Hindlimb muscle (tissue), 1 donor: ENCODE results near the gene TAF13. TPM values are rescaled to one million over a fixed set of nuclear protein-coding genes. Genes with fewer than 3 reads are reported as not detected.
"Not testable (repeated sequence)": the region's sequence is repeated elsewhere in the genome, so short reads cannot be mapped to it uniquely, and the experiment has no call there.

Source experiments
- DNase-seq: peaks from one replicate; pipeline ENCODE4 v3.0.0-alpha.2; 2013
- polyA plus RNA-seq: library from polyadenylated mRNA; unstranded; fragments of 120-200 nt; gene quantifications from one replicate; pipeline ENCODE4 v1.2.1, GENCODE V29; 2013; ENCODE audit not compliant: insufficient read length

The TAF13 gene
- polyA plus RNA-seq, 1 donor, result 34.1 TPM

GRCh38 chr1:109046671-109047070 lies 29.1 kb downstream of the TAF13 start:
- DNase-seq, result no peak

DNA sequence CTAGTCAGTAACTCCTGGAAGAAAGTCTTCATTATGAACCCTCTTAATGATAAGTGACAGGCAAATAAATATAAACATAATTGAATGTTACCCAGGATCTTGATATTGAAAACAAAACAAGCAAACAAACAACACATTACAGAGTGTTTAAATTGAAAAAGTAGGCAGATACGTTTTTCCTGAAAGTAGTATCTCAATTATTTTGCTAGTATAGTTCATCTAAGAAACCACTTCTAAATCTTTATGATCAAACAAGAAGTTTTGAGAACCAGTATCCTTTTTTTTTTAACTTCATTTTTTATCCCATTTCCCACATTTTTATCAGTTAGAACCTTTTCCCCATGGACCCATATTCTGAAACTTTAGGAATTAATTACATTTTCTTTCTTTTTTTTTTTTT lies 30.2 kb downstream of the TAF13 start:
- no peak for DNase-seq

- DNase-seq, result peak; percentile 93
These were observed 34.0 kb downstream of the TAF13 start, which contains the start of gene WDR47 for GRCh38 chr1:109041621-109042468. WDR47 (minus strand) TSS chr1:109042102; CDS start chr1:109023512, 18,590 bp downstream.

- peak; percentile 26 for DNase-seq
These were observed 34.7 kb downstream of the TAF13 start for GRCh38 chr1:109040989-109041620.

DNA sequence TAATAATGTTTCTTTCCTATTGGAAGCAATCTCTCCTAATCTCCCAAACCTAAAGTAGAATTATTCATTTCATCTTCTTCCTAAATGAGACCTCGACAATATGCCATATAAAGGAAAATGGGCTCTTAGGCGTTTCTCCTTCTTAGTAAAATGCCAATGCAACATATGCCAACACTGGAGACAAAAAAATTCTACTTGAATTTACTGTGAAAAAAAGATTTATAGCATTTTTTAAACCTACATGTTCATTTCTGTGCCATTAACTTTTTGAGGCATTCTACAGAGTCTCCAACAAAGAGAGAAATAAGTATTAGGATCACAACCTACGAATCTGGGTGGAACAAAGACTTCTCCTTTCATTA lies 35.2 kb downstream of the TAF13 start:
- no peak for DNase-seq

GRCh38 chr1:109034382-109034781 lies 41.4 kb downstream of the TAF13 start:
- DNase-seq, result no peak

- not testable (repeated sequence) for DNase-seq
These were observed 46.3 kb downstream of the TAF13 start for GRCh38 chr1:109029493-109029892.

GRCh38 chr1:109027841-109028240 lies 48.0 kb downstream of the TAF13 start:
- no peak for DNase-seq

- no peak for DNase-seq
These were observed 50.1 kb downstream of the TAF13 start for GRCh38 chr1:109025694-109026093.

GRCh38 chr1:109024646-109025045 lies 51.2 kb downstream of the TAF13 start:
- DNase-seq, result no peak

- no peak for DNase-seq
These were observed 55.0 kb downstream of the TAF13 start for GRCh38 chr1:109020693-109021257.

DNA sequence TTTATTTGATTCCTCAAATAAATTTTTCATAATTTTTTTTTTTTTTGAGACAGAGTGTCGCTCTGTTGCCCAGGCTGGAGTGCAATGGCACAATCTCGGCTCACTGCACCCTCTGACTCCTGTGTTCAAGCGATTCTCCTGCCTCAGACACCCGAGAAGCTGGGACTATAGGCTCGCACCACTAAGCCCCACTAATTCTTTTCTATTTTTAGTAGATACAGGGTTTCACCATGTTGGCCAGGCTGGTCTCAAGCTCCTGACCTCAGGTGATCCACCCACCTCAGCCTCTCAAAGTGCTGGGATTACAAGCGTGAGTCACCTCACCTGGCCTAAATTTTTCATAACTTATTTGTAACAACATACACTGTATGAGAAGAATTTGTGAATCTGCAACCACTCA lies 58.1 kb downstream of the TAF13 start:
- DNase-seq, result not testable (repeated sequence)

DNA sequence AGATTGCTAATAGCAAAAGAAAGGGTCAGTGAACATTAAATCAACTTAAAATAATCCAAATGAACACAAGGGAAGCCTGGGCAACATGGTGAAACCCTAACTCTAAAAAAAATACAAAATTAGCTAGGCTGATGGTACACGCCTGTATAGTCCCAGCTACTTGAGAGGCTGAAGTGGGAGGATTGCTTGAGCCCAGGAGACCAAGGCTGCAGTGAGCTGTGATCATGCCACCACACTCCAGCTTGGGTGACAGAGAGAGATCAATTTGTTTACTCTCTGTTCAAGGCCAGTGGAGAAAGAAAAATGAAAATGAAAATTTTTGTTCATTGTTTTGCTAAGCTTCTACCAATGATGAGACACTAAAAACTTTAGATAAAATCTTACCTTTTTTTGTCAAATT lies 58.7 kb downstream of the TAF13 start:
- no peak for DNase-seq

Other genes with a start within 250 kb of the TAF13 start
- gene AKNAD1, start 218.9 kb downstream of the TAF13 start, polyA plus RNA-seq, result 2.8 TPM
- 27.9 TPM for gene GPSM2, start 199.0 kb downstream of the TAF13 start, polyA plus RNA-seq
- 34.0 TPM for gene CLCC1, start 112.5 kb downstream of the TAF13 start, polyA plus RNA-seq
- gene WDR47, start 33.9 kb downstream of the TAF13 start, polyA plus RNA-seq, result 10.8 TPM
- gene TMEM167B, start 14.8 kb upstream of the TAF13 start, polyA plus RNA-seq, result 39.5 TPM
- gene ELAPOR1, start 38.1 kb upstream of the TAF13 start, polyA plus RNA-seq, result 0.27 TPM
- 83.1 TPM for gene SARS1, start 137.9 kb upstream of the TAF13 start, polyA plus RNA-seq
- gene CELSR2, start 173.5 kb upstream of the TAF13 start, polyA plus RNA-seq, result 4.1 TPM
- gene PSRC1, start 207.1 kb upstream of the TAF13 start, polyA plus RNA-seq, result 11.1 TPM
- 0.94 TPM for gene MYBPHL, start 231.0 kb upstream of the TAF13 start, polyA plus RNA-seq